Small intestine (tissue), 16 donors: Measurements from ENCODE around the gene PLSCR4. TPM values are rescaled to one million over a fixed set of nuclear protein-coding genes. Genes with fewer than 3 reads are reported as not detected.
"Not testable (repeated sequence)": the region's sequence is repeated elsewhere in the genome, so short reads cannot be mapped to it uniquely, and the experiment has no call there.

ENCODE experiments used
- DNase-seq, 2 donors: peaks; one replicate each; pipeline versions ENCODE4 v3.0.0 to v3.0.0-alpha.2; 2013
- FAIRE-seq: peaks from 2 replicates; lab custom pipeline; 2012; peaks lifted over from hg19 to GRCh38; lab: Jason Lieb, UNC
- H3K27ac ChIP-seq, 3 donors: one replicate each; pipeline ENCODE4 v1.5.1; 2013; ENCODE audit warnings: low read length in 2 of 3, mild to moderate bottlenecking in 2 of 3, control low read depth in 1 of 3, inconsistent platforms in 1 of 3, low read depth in 1 of 3, moderate library complexity in 1 of 3
- H3K27me3 ChIP-seq, 3 donors: one replicate each; pipeline ENCODE4 v1.6.1; 2013; ENCODE audit warnings: low read length in 3 of 3, inconsistent platforms in 1 of 3; ENCODE audit not compliant: control insufficient read depth in 3 of 3, insufficient read depth in 3 of 3
- H3K36me3 ChIP-seq, 3 donors: one replicate each; pipeline ENCODE4 v1.6.1; 2013; ENCODE audit warnings: low read length in 3 of 3, inconsistent platforms in 1 of 3, low read depth in 1 of 3, mild to moderate bottlenecking in 1 of 3, moderate library complexity in 1 of 3; ENCODE audit not compliant: control insufficient read depth in 3 of 3, insufficient read depth in 2 of 3
- H3K4me1 ChIP-seq, 3 donors: one replicate each; pipeline ENCODE4 v1.6.1; 2013; ENCODE audit warnings: low read length in 2 of 3, inconsistent platforms in 1 of 3, low read depth in 1 of 3, mild to moderate bottlenecking in 1 of 3, moderate library complexity in 1 of 3; ENCODE audit not compliant: control insufficient read depth in 3 of 3, insufficient read depth in 2 of 3
- H3K4me3 ChIP-seq, 3 donors: one replicate each; pipeline ENCODE4 v1.5.1; 2013; ENCODE audit warnings: low read length in 3 of 3, control low read depth in 1 of 3, inconsistent platforms in 1 of 3, low read depth in 1 of 3, mild to moderate bottlenecking in 1 of 3, moderate library complexity in 1 of 3
- H3K9me3 ChIP-seq, 2 donors: one replicate each; pipeline ENCODE4 v1.6.1; 2013; ENCODE audit warnings: low read depth in 1 of 2, low read length in 1 of 2; ENCODE audit not compliant: control insufficient read depth in 2 of 2, insufficient read depth in 1 of 2
- WGBS, 3 donors: extraction: QIAGEN DNeasy Blood & Tissue Kit; methylation state at CpG; one replicate each; pipeline ENCODE4 v1.1.7; 2013; 5-methylcytosine and 5-hydroxymethylcytosine counted together
- long read RNA-seq, 10 donors: transcript quantifications; one replicate each; lab custom pipeline, GENCODE V29; 2026
- polyA plus RNA-seq, 4 donors: library from polyadenylated mRNA; stranded (reverse) in 3 of 4; unstranded in 1 of 4; fragments of 200-250 nt in 3 of 4; fragments of 120-200 nt in 1 of 4; gene quantifications; one replicate each; pipeline versions ENCODE4 v1.2.1 to v1.2.3, GENCODE V29; 2013
- donor health status: healthy with polysubstance abuse.
- donor health status: control.
- donor health status: control.
- donor health status: Bipolar disorder and iron deficiency.
- donor health status: healthy.

PLSCR4 gene
- 10 to 100 TPM in 2 of 4 donors, 1 to 10 TPM in 2; 1.6 to 18.6 (median 9.1) TPM for polyA plus RNA-seq
- long read RNA-seq, donor 1: 0 reads
- long read RNA-seq, donor 2, partial matches to known transcripts: 0 of 1 reads
- long read RNA-seq, donor 2, other reads (novel, unspliced or antisense): 0 of 1 reads
- long read RNA-seq, donor 3, partial matches to known transcripts: 0 of 1 reads
- long read RNA-seq, donor 3, other reads (novel, unspliced or antisense): 0 of 1 reads
- long read RNA-seq, donor 4: 0 reads
- long read RNA-seq, donor 5: 0 reads
- long read RNA-seq, donor 6, partial matches to known transcripts: 0 of 2 reads
- long read RNA-seq, donor 6, other reads (novel, unspliced or antisense): 0 of 2 reads
- long read RNA-seq, donor 7: 0 reads
- long read RNA-seq, donor 8: 0 reads
- long read RNA-seq, donor 9, partial matches to known transcripts: 0 of 1 reads
- long read RNA-seq, donor 9, other reads (novel, unspliced or antisense): 0 of 1 reads
- long read RNA-seq, donor 10, partial matches to known transcripts: 0 of 3 reads
- long read RNA-seq, donor 10, other reads (novel, unspliced or antisense): 0 of 3 reads

GRCh38 chr3:146250449-146251382 is at the start of gene PLSCR4:
Gene PLSCR4, minus strand, starts transcription at chr3:146251105. Its CDS starts 29,034 bp downstream, at chr3:146222071.
- Histone ChIP-seq H3K4me3 (peak within 1 kb of the TSS; percentile 68 to 77 (median 77)), H3K4me1 (no peaks in the 10 kb centered on the region), H3K27ac (peak within 1 kb of the TSS; percentile 9 to 94 (median 85)), H3K36me3 (peaks cover 0 to 2% (median 0%) of the 10 kb centered on the region in 3 donors), H3K9me3 (peaks cover 0 to 3% of the 10 kb centered on the region in 2 donors), H3K27me3 (no peaks in the 10 kb centered on the region)
- 1 to 2% (median 1%) methylated on average over 66 to 78 of the region's 78 CpGs for WGBS, 3 donors
- DNase-seq: peak; percentile 46 to 81
- no peak for FAIRE-seq

- H3K9me3 ChIP-seq, DNase-seq, FAIRE-seq, H3K4me3 ChIP-seq, H3K27me3 ChIP-seq, H3K36me3 ChIP-seq, H3K4me1 ChIP-seq, H3K27ac ChIP-seq: not testable (repeated sequence)
- WGBS, 3 donors: 89 to 97% (median 96%) methylated on average over 6 of the region's 6 CpGs
Observed at GRCh38 chr3:146293401-146293800, 42.5 kb upstream of the PLSCR4 start.

- FAIRE-seq: no peak
- WGBS, 3 donors: 6 to 56% (median 28%) methylated on average over 1 of the region's 1 CpG
- peak in 1 of 2 donors; percentile 65 for DNase-seq
- H3K9me3 ChIP-seq: no peaks in the 10 kb centered on the region
- no peaks in the 10 kb centered on the region for H3K36me3 ChIP-seq
- peaks cover 0 to 10% (median 0%) of the 10 kb centered on the region in 3 donors for H3K4me1 ChIP-seq
- peak overlapping the region in 1 of 3 donors; percentile 48 for H3K27ac ChIP-seq
- H3K27me3 ChIP-seq: no peaks in the 10 kb centered on the region
- no peak overlapping the region for H3K4me3 ChIP-seq
Observed at GRCh38 chr3:146283781-146284445, 33.0 kb upstream of the PLSCR4 start.

- no peak for DNase-seq
- 50 to 61% (median 53%) methylated on average over 4 of the region's 4 CpGs for WGBS, 3 donors
Observed at GRCh38 chr3:146280864-146281263, 30.0 kb upstream of the PLSCR4 start.

GRCh38 chr3:146279951-146280350 is 29.0 kb upstream of the PLSCR4 start:
- no peaks in the 10 kb centered on the region for H3K9me3 ChIP-seq
- no peak for FAIRE-seq
- H3K4me1 ChIP-seq: peaks cover 0 to 20% (median 0%) of the 10 kb centered on the region in 3 donors
- no peak overlapping the region for H3K4me3 ChIP-seq
- H3K27me3 ChIP-seq: no peaks in the 10 kb centered on the region
- H3K36me3 ChIP-seq: no peaks in the 10 kb centered on the region
- 73 to 79% (median 77%) methylated on average over 3 of the region's 3 CpGs for WGBS, 3 donors
- H3K27ac ChIP-seq: no peak overlapping the region
- no peak for DNase-seq

More at GRCh38 chr3:146280864-146281263, 30.0 kb upstream of the PLSCR4 start:
- FAIRE-seq: no peak
- no peaks in the 10 kb centered on the region for H3K36me3 ChIP-seq
- H3K4me1 ChIP-seq: peaks cover 0 to 20% (median 0%) of the 10 kb centered on the region in 3 donors
- no peaks in the 10 kb centered on the region for H3K27me3 ChIP-seq
- no peaks in the 10 kb centered on the region for H3K9me3 ChIP-seq
- no peak overlapping the region for H3K4me3 ChIP-seq
- no peak overlapping the region for H3K27ac ChIP-seq

GRCh38 chr3:146279013-146279412 is 28.1 kb upstream of the PLSCR4 start:
- FAIRE-seq (no peak), DNase-seq (peak; percentile 2 to 47)
- Histone ChIP-seq H3K27ac (peak overlapping the region in 1 of 3 donors; percentile 29), H3K36me3 (no peaks in the 10 kb centered on the region), H3K4me3 (no peak overlapping the region), H3K4me1 (peaks cover 0 to 20% (median 0%) of the 10 kb centered on the region in 3 donors), H3K27me3 (no peaks in the 10 kb centered on the region), H3K9me3 (no peaks in the 10 kb centered on the region)
- WGBS, 3 donors: 54 to 77% (median 56%) methylated on average over 2 of the region's 2 CpGs

GRCh38 chr3:146277953-146278631 is 27.2 kb upstream of the PLSCR4 start:
- 81 to 94% (median 94%) methylated on average over 2 of the region's 2 CpGs for WGBS, 3 donors
- Histone ChIP-seq H3K4me1 (peaks cover 0 to 18% (median 0%) of the 10 kb centered on the region in 3 donors), H3K27me3 (no peaks in the 10 kb centered on the region), H3K9me3 (no peaks in the 10 kb centered on the region), H3K4me3 (no peak overlapping the region), H3K27ac (peak overlapping the region in 1 of 3 donors; percentile 2), H3K36me3 (no peaks in the 10 kb centered on the region)
- DNase-seq: peak in 1 of 2 donors; percentile 30
- no peak for FAIRE-seq
